ENCODE data around the gene METTL18. TPM values are rescaled to one million over a fixed set of nuclear protein-coding genes. Genes with fewer than 3 reads are reported as not detected.

METTL18 gene
- total and polyA plus RNA-seq, 2 of the 13 experiments (the other 11 are each of a cell fraction or from before 2014, with no cell fraction given): 2.7 to 6.7 TPM

GRCh38 chr1:169745015-169745861 is 49.5 kb downstream of the METTL18 start (continued):
- TF ChIP-seq FOXP4 (CRISPR knock-in tag; IDR thresholded peaks at IDR 0.05) (peak; percentile 80), IRX3 (CRISPR knock-in tag; IDR thresholded peaks at IDR 0.05; ENCODE audit: borderline replicate concordance, low read depth) (no peak), DMAP1 (CRISPR knock-in tag; IDR thresholded peaks at IDR 0.05) (peak; percentile 30; the same call in 1 of the 2 replicates), NKX3-1 (CRISPR knock-in tag; IDR thresholded peaks at IDR 0.05) (peak; percentile 33; the same call in 1 of the 2 replicates), CCAR2 (optimal IDR thresholded peaks at IDR 0.05; ENCODE audit: low read depth, low read length) (peak; percentile 34), HNF4A (CRISPR knock-in tag; IDR thresholded peaks at IDR 0.05) (peak; percentile 49), ZBTB25 (CRISPR knock-in tag; IDR thresholded peaks at IDR 0.05) (0 out of 2 replicates have a peak, but pooled peaks have one; percentile 50), SOX6 (IDR thresholded peaks at IDR 0.05) (no peak), SOX6 (CRISPR knock-in tag; IDR thresholded peaks at IDR 0.05) (peak; percentile 99), ASH2L (IDR thresholded peaks at IDR 0.05; ENCODE audit: insufficient read length, low read depth, low read length) (peak; percentile 43), ZNF317 (CRISPR knock-in tag; IDR thresholded peaks at IDR 0.05) (peak; percentile 98), MXD1 (CRISPR knock-in tag; IDR thresholded peaks at IDR 0.05) (no peak), YY1 (IDR thresholded peaks at IDR 0.05; ENCODE audit: insufficient read depth, insufficient replicate concordance, low read depth, low read length) (no peak), SOX5 (CRISPR knock-in tag; IDR thresholded peaks at IDR 0.05; ENCODE audit: borderline replicate concordance) (peak; percentile 99), PHF21A (CRISPR knock-in tag; IDR thresholded peaks at IDR 0.05) (peak; percentile 33; the same call in 1 of the 2 replicates), ZNF503 (CRISPR knock-in tag; IDR thresholded peaks at IDR 0.05) (0 out of 2 replicates have a peak, but pooled peaks have one; percentile 51), PRDM4 (CRISPR knock-in tag; IDR thresholded peaks at IDR 0.05; ENCODE audit: borderline replicate concordance) (no peak), TSC22D2 (CRISPR knock-in tag; IDR thresholded peaks at IDR 0.05; ENCODE audit: borderline replicate concordance) (0 out of 2 replicates have a peak, but pooled peaks have one; percentile 51)
